ENCODE results near the gene NOP9.

DNA sequence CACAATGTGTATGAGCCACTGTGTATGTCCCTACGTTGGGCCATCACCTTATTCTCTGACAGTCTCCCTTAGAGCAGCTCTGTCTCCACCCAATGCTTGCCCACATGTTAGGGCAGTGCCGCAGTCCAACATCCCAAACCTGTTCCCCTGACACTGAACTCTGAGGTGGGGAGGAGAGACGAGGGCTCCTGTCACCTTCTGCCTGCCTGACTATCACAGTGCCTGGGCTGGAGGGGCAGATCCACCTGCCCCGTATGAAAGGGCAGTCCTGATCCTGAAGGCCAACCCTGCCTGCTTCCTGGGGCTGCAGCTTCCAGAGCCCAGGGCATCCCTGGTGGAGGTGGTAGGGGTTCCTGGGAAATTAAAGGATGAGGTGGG is 38.9 kb upstream of the NOP9 start:
- TF ChIP-seq, protein P1, sequence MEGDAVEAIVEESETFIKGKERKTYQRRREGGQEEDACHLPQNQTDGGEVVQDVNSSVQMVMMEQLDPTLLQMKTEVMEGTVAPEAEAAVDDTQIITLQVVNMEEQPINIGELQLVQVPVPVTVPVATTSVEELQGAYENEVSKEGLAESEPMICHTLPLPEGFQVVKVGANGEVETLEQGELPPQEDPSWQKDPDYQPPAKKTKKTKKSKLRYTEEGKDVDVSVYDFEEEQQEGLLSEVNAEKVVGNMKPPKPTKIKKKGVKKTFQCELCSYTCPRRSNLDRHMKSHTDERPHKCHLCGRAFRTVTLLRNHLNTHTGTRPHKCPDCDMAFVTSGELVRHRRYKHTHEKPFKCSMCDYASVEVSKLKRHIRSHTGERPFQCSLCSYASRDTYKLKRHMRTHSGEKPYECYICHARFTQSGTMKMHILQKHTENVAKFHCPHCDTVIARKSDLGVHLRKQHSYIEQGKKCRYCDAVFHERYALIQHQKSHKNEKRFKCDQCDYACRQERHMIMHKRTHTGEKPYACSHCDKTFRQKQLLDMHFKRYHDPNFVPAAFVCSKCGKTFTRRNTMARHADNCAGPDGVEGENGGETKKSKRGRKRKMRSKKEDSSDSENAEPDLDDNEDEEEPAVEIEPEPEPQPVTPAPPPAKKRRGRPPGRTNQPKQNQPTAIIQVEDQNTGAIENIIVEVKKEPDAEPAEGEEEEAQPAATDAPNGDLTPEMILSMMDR (IDR thresholded peaks at IDR 0.05): no peak
- TF ChIP-seq POLR2A (IDR thresholded peaks at IDR 0.05) (no peak), POLR2AphosphoS5 (IDR thresholded peaks at IDR 0.05) (no peak)
